K562 treated with DMSO at 1 percent for 48 hours (cell line): ENCODE data around the gene NEMP2. TPM values are rescaled to one million over a fixed set of nuclear protein-coding genes. Genes with fewer than 3 reads are reported as not detected.

Source experiments
- total RNA-seq: library from RNA; unstranded; fragments of 300-600 nt; gene quantifications from 2 replicates; pipeline ENCODE4 v1.2.3, GENCODE V29; 2022; ENCODE audit warnings: low replicate concordance; ENCODE audit errors: extremely low read depth

NEMP2 gene, protein sequence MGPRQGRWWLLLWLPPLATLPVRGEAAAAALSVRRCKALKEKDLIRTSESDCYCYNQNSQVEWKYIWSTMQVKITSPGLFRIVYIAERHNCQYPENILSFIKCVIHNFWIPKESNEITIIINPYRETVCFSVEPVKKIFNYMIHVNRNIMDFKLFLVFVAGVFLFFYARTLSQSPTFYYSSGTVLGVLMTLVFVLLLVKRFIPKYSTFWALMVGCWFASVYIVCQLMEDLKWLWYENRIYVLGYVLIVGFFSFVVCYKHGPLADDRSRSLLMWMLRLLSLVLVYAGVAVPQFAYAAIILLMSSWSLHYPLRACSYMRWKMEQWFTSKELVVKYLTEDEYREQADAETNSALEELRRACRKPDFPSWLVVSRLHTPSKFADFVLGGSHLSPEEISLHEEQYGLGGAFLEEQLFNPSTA
- total RNA-seq, result not detected in 2 replicates

GRCh38 chr2:190534310-190535120 is at the start of gene NEMP2:
TSS of gene NEMP2 (minus strand) at chr2:190534722. CDS start at chr2:190534655, 67 bp downstream.

Other genes starting within 250 kb of the NEMP2 start
- gene HIBCH, start 214.9 kb downstream of the NEMP2 start, total RNA-seq, result not detected in 2 replicates
- gene INPP1, start 191.1 kb downstream of the NEMP2 start, total RNA-seq, result not detected in 2 replicates
- not detected in 2 replicates for gene MFSD6, start 126.4 kb downstream of the NEMP2 start, total RNA-seq
- gene NAB1, start 114.4 kb upstream of the NEMP2 start, total RNA-seq, result not detected in 2 replicates